Ishikawa (cell line): ENCODE data around the gene RELN.

ENCODE experiments used
- CEBPB ChIP-seq: IDR thresholded peaks from 2 replicates; pipeline ENCODE4 v1.6.1; 2012
- CREB1 ChIP-seq: IDR thresholded peaks from 2 replicates; pipeline ENCODE4 v1.6.1; 2012; ENCODE audit warnings: low read depth
- EGR1 ChIP-seq: IDR thresholded peaks from 2 replicates; pipeline ENCODE4 v1.6.1; 2012
- EP300 ChIP-seq: IDR thresholded peaks from 2 replicates; pipeline ENCODE4 v1.6.1; 2012; ENCODE audit warnings: borderline replicate concordance
- FOXM1 ChIP-seq: IDR thresholded peaks from 2 replicates; pipeline ENCODE4 v1.6.1; 2012; ENCODE audit warnings: low read depth, borderline replicate concordance
- MAX ChIP-seq: IDR thresholded peaks from 2 replicates; pipeline ENCODE4 v1.6.1; 2012
- NFIC ChIP-seq: IDR thresholded peaks from 2 replicates; pipeline ENCODE4 v1.6.1; 2012
- RAD21 ChIP-seq: IDR thresholded peaks from 2 replicates; pipeline ENCODE4 v1.6.1; 2012; ENCODE audit warnings: low read depth
- REST ChIP-seq: IDR thresholded peaks from 2 replicates; pipeline ENCODE4 v1.6.1; 2012; ENCODE audit warnings: low read depth, mild to moderate bottlenecking
- TAF1 ChIP-seq: IDR thresholded peaks from 2 replicates; pipeline ENCODE4 v1.6.1; 2012; ENCODE audit warnings: low read depth, mild to moderate bottlenecking
- TCF12 ChIP-seq: IDR thresholded peaks from 2 replicates; pipeline ENCODE4 v1.6.1; 2012; ENCODE audit warnings: low read depth
- TEAD4 ChIP-seq: IDR thresholded peaks from 2 replicates; pipeline ENCODE4 v1.6.1; 2012
- USF1 ChIP-seq: IDR thresholded peaks from 2 replicates; pipeline ENCODE4 v1.6.1; 2012
- YY1 ChIP-seq: IDR thresholded peaks from 2 replicates; pipeline ENCODE4 v1.6.1; 2012; ENCODE audit warnings: low read depth
- ZBTB7A ChIP-seq: IDR thresholded peaks from 2 replicates; pipeline ENCODE4 v1.6.1; 2012; ENCODE audit warnings: low read depth

RELN gene

GRCh38 chr7:103542470-103542869 lies 447.0 kb downstream of the RELN start:
- no peak for TF ChIP-seq CEBPB
- no peak for TF ChIP-seq EP300
- no peak for TF ChIP-seq NFIC
- no peak for TF ChIP-seq FOXM1
- TF ChIP-seq REST = no peak
- TF ChIP-seq TCF12 = no peak
- no peak for TF ChIP-seq USF1
- no peak for TF ChIP-seq EGR1
- TF ChIP-seq CREB1 = no peak

- TF ChIP-seq TEAD4 = no peak
- TF ChIP-seq EGR1 = no peak
- TF ChIP-seq TCF12 = no peak
- TF ChIP-seq NFIC = no peak
- TF ChIP-seq YY1 = no peak
- no peak for TF ChIP-seq RAD21
- no peak for TF ChIP-seq MAX
- TF ChIP-seq FOXM1 = no peak
- no peak for TF ChIP-seq CREB1
- no peak for TF ChIP-seq USF1
- no peak for TF ChIP-seq REST
- TF ChIP-seq TAF1 = no peak
- TF ChIP-seq ZBTB7A = no peak
- TF ChIP-seq EP300 = no peak
These were observed 447.5 kb downstream of the RELN start for GRCh38 chr7:103541947-103542346.

GRCh38 chr7:103541026-103541425 lies 448.4 kb downstream of the RELN start:
- TF ChIP-seq FOXM1 (no peak), EP300 (no peak), RAD21 (no peak), YY1 (no peak), TEAD4 (no peak), CREB1 (no peak), ZBTB7A (no peak), NFIC (no peak), TCF12 (no peak), TAF1 (no peak), USF1 (no peak), EGR1 (no peak), CEBPB (no peak), MAX (no peak), REST (no peak)

- TF ChIP-seq MAX = no peak
- no peak for TF ChIP-seq REST
- no peak for TF ChIP-seq RAD21
- no peak for TF ChIP-seq EP300
- TF ChIP-seq FOXM1 = no peak
- no peak for TF ChIP-seq TEAD4
- TF ChIP-seq USF1 = no peak
- no peak for TF ChIP-seq CREB1
- no peak for TF ChIP-seq ZBTB7A
- no peak for TF ChIP-seq YY1
- TF ChIP-seq TAF1 = no peak
These were observed 449.1 kb downstream of the RELN start for GRCh38 chr7:103540338-103540737.
